K562 (cell line): ENCODE data around the gene MPHOSPH9. TPM values are rescaled to one million over a fixed set of nuclear protein-coding genes. Genes with fewer than 3 reads are reported as not detected.

Experiments used
- ATAC-seq: fragments of 200-7000 bp; cut with Tn5 transposase; 3 replicates; pipeline ENCODE4 v1.9.1; 2020; ENCODE audit warnings: moderate library complexity
- BruUV-seq: library from RNA; stranded (reverse); fragments of 400-500 nt; replicated peaks from 2 replicates; lab custom pipeline; 2021; lab: Mats Ljungman, UMichigan
- CTCF ChIA-PET: fragments of 300-600 bp; formaldehyde crosslinking; extraction: SDS; loops from one replicate; lab custom pipeline; 2021; ENCODE audit warnings: low intra/inter-chr PET ratio; lab: Yijun Ruan, JAX
- POLR2A ChIA-PET: fragments of 300-600, 350-650 bp; sonication (Branson Sonifier 250); formaldehyde crosslinking; extraction: SDS; loops from one replicate; lab custom pipeline; 2021; ENCODE audit warnings: antibody characterized with exemption, inconsistent platforms; lab: Yijun Ruan, JAX
- DNase-seq, 4 experiments: peaks; one replicate each; pipeline versions ENCODE4 v3.0.0 to v3.0.0-alpha.2; 2011 to 2018; ENCODE audit warnings: low spot score in 3 of 4, mixed read lengths in 3 of 4; ENCODE audit errors: extremely low read depth in 1 of 4
- FAIRE-seq: peaks from 2 replicates; lab custom pipeline; 2011; peaks lifted over from hg19 to GRCh38; lab: Jason Lieb, UNC
- H2AFZ ChIP-seq: 2 replicates; pipeline ENCODE4 v1.6.0; 2011; ENCODE audit warnings: low read depth, low read length, control low read depth, inconsistent platforms
- H3K27ac ChIP-seq: fragments of 200-600 bp; 3 replicates; pipeline ENCODE4 v1.8.0; 2011; ENCODE audit warnings: low read depth, mild to moderate bottlenecking, control low read depth, inconsistent platforms, low read length, moderate library complexity, mixed read lengths; ENCODE audit errors: extremely low read depth
- H3K27me3 ChIP-seq, 2 experiments: fragments of 300-600 bp in 1 of 2; 2 replicates in 1 of 2; 3 replicates in 1 of 2; pipeline versions ENCODE4 v1.6.0 to v1.8.0; 2011; ENCODE audit warnings: inconsistent platforms in 2 of 2, low read length in 2 of 2, mild to moderate bottlenecking in 1 of 2, mixed read lengths in 1 of 2, moderate library complexity in 1 of 2; ENCODE audit not compliant: control insufficient read depth in 2 of 2, insufficient read depth in 2 of 2
- H3K36me3 ChIP-seq: fragments of 300-600 bp; 3 replicates; pipeline ENCODE4 v1.8.0; 2011; ENCODE audit warnings: mild to moderate bottlenecking, low read length, inconsistent platforms; ENCODE audit not compliant: control insufficient read depth, insufficient read depth
- H3K4me1 ChIP-seq, 2 experiments: fragments of 200-600 bp in 1 of 2; replicated peaks in 1 of 2; 2 replicates in 1 of 2; 3 replicates in 1 of 2; pipeline versions ENCODE4 v1.5.1 to v1.8.0; 2011; ENCODE audit warnings: inconsistent platforms in 2 of 2, low read length in 2 of 2, mild to moderate bottlenecking in 1 of 2, mixed read lengths in 1 of 2, moderate library complexity in 1 of 2; ENCODE audit not compliant: control insufficient read depth in 2 of 2, insufficient read depth in 2 of 2
- H3K4me2 ChIP-seq: 2 replicates; pipeline ENCODE4 v1.6.1; 2011; ENCODE audit warnings: low read length, control low read depth, inconsistent platforms, mixed read lengths; ENCODE audit not compliant: insufficient read depth
- H3K4me3 ChIP-seq: fragments of 200-600 bp; sonication (generic), shearing (Covaris generic); 2 replicates; pipeline ENCODE4 v1.5.1; 2016; ENCODE audit warnings: control low read depth, inconsistent platforms
- H3K79me2 ChIP-seq: fragments of 200-600 bp; 3 replicates; pipeline ENCODE4 v1.8.0; 2011; ENCODE audit warnings: low read length, inconsistent platforms; ENCODE audit not compliant: control insufficient read depth, insufficient read depth
- H3K9ac ChIP-seq, 2 experiments: 2 replicates each; pipeline versions ENCODE4 v1.6.0 to v1.6.1; 2011; ENCODE audit warnings: low read depth in 2 of 2, low read length in 2 of 2, control low read depth in 1 of 2, inconsistent platforms in 1 of 2, mild to moderate bottlenecking in 1 of 2, mixed read lengths in 1 of 2; ENCODE audit not compliant: insufficient read depth in 1 of 2
- H3K9me1 ChIP-seq: one replicate; pipeline ENCODE4 v1.6.0; 2011; ENCODE audit warnings: inconsistent platforms, mild to moderate bottlenecking, low read length, moderate library complexity; ENCODE audit not compliant: control insufficient read depth, insufficient read depth
- H3K9me3 ChIP-seq: replicated peaks from 2 replicates; pipeline ENCODE4 v1.5.1; 2011; ENCODE audit warnings: low read depth, low read length, inconsistent platforms; ENCODE audit not compliant: control insufficient read depth, insufficient read depth
- H4K20me1 ChIP-seq: replicated peaks from 2 replicates; pipeline ENCODE4 v1.6.1; 2011; ENCODE audit warnings: low read length, inconsistent platforms, mixed read lengths; ENCODE audit not compliant: control insufficient read depth, insufficient read depth
- CHD2 ChIP-seq: IDR thresholded peaks from 2 replicates; pipeline ENCODE4 v1.6.1; 2011; ENCODE audit warnings: low read depth, low read length
- TAF9B ChIP-seq: fragments of 450-650 bp; IDR thresholded peaks from 2 replicates; pipeline ENCODE4 v1.6.1; 2018; ENCODE audit warnings: mild to moderate bottlenecking; ENCODE audit not compliant: partially characterized antibody
- TEAD1 ChIP-seq, 2 experiments: fragments of 450-650 bp in 1 of 2; sonication (generic) in 1 of 2; formaldehyde crosslinking; IDR thresholded peaks; 2 replicates each; pipeline versions ENCODE4 v1.4.0 to v1.8.0; 2020 to 2022; ENCODE audit warnings: mild to moderate bottlenecking in 2 of 2, missing genetic modification reagents in 1 of 2
- YY1 ChIP-seq, 3 experiments: IDR thresholded peaks; 2 replicates each; pipeline ENCODE4 v1.6.1; 2011; ENCODE audit warnings: low read length in 2 of 3, mild to moderate bottlenecking in 2 of 3, moderate library complexity in 2 of 3, borderline replicate concordance in 1 of 3, control low read depth in 1 of 3, low read depth in 1 of 3; ENCODE audit not compliant: insufficient read depth in 3 of 3, insufficient replicate concordance in 2 of 3, control insufficient read depth in 1 of 3, insufficient read length in 1 of 3; ENCODE audit errors: extremely low read depth in 1 of 3
- WGBS: fragments of 100-300 bp; shearing (Covaris generic); methylation state at CpG from one replicate; pipeline ENCODE4 v1.1.6; 2016; ENCODE audit warnings: low coverage, mixed read lengths; ENCODE audit not compliant: insufficient coverage; ENCODE audit errors: missing lambda C conversion rate; 5-methylcytosine and 5-hydroxymethylcytosine counted together
- in situ Hi-C: fragments of 300-500 bp; cut with MboI; formaldehyde crosslinking; loops from 4 replicates; pipeline ENCODE4 v1.15.0; 2018; ENCODE audit warnings: inconsistent platforms, mixed read lengths
- intact Hi-C: fragments of 100-400 bp; cut with micrococcal nuclease; formaldehyde crosslinking; loops from 2 replicates; pipeline ENCODE4 v1.14.2; 2022
- polyA plus RNA-seq, 8 experiments: library from polyadenylated mRNA; depleted of rRNA in 4 of 8; stranded (reverse) in 5 of 8; unstranded in 3 of 8; fragments of >200 nt; fragmentation: Nextera tagmentation in 2 of 8; fragmentation: Illumina TruSeq in 1 of 8; extraction: Ambion mirVana in 2 of 8; extraction: Trizol in 1 of 8; gene quantifications; 2 replicates each; pipeline versions ENCODE4 v1.2.1 to v1.2.3, GENCODE V29; 2011 to 2014; ENCODE audit warnings: inconsistent platforms in 1 of 8, missing spikeins in 1 of 8
- total RNA-seq, 7 experiments: library from RNA; depleted of rRNA in 6 of 7; stranded (reverse); fragments of >200 nt in 6 of 7; fragmentation: Illumina TruSeq in 2 of 7; extraction: Trizol in 2 of 7; gene quantifications; 2 replicates each; pipeline versions ENCODE4 v1.2.1 to v1.2.3, GENCODE V29; 2011 to 2021; ENCODE audit warnings: low replicate concordance in 1 of 7
- TF ChIP-seq, protein P1 (sequence below), 2 experiments: fragments of 450-650 bp; formaldehyde crosslinking in 1 of 2; IDR thresholded peaks; 2 replicates each; pipeline versions ENCODE4 v1.4.0 to v1.6.1; 2014 to 2020; ENCODE audit warnings: mild to moderate bottlenecking in 2 of 2, borderline replicate concordance in 1 of 2, low read depth in 1 of 2
- TF ChIP-seq, protein P2 (sequence below): fragments of 250-450 bp; sonication (Bioruptor Pico); IDR thresholded peaks from 2 replicates; pipeline ENCODE4 v1.4.0; 2020; ENCODE audit warnings: mild to moderate bottlenecking, moderate library complexity

Gene MPHOSPH9
- total and polyA plus RNA-seq, 9 of the 15 experiments (the other 6 are each of a cell fraction or from before 2014, with no cell fraction given) = 14.2 to 103 (median 54.5) TPM

DNA sequence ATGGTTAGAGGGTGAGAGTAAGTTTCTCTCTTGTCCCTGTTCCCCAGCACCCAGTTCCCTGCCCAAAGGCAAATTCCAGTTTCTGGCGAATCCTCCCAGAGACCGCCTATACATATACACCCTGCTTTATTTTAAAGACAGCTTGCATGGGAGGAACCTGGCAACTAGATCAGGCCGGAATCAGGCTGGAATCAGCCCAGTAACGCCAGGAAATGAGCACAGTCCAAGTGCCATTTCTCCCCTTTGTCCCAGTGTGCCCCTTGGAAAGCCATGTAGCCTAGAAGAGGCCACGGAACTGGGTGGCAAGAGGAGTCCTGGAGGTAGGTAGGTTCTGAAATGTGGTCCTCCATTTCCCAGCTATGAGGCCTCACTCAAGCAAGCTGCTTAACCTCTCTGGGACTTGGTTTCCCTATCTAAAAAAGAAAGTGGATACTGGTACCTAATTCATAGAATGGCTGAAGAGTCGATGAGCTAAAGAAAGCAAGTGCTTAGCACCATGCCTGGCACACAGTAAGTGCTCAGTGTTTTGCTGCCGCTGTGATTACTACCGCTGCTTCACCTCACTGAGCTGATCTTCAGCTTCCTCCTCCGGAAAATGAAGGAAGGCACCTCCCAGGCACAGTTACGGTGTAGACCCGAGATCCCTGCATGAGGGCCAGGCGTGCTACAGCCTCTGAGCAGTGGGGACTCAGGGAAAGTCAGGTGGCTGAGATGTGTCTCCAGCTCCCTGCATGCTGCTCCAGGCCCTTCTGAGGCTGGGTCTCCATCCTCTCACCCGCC, 118.4 kb downstream of the MPHOSPH9 start:
- H3K4me1 ChIP-seq = peaks cover 13% of the 10 kb centered on the region in 2 experiments; a peak in 3 of 5 replicates
- CTCF ChIA-PET = no interaction called here
- intact Hi-C loops = no loop called here

More for the DNA sequence above, 118.4 kb downstream of the MPHOSPH9 start:
- H3K4me3 ChIP-seq = no peak overlapping the region
- WGBS = 66% methylated on average over 13 of the region's 13 CpGs
- no peak for FAIRE-seq
- no peak for DNase-seq
- no peaks in the 10 kb centered on the region for H3K79me2 ChIP-seq
- POLR2A ChIA-PET = interaction anchor here (0.6 kb wide), 1 partner anchor 83 kb away, joined by 3 read pairs; no protein-coding TSS in a partner anchor
- no peaks in the 10 kb centered on the region for H3K9me3 ChIP-seq
- H3K36me3 ChIP-seq = no peaks in the 10 kb centered on the region; the same call in 2 of the 3 replicates
- H3K27ac ChIP-seq = no peak overlapping the region
- no peak for ATAC-seq
- H3K27me3 ChIP-seq = no peaks in the 10 kb centered on the region
- peak overlapping the region in 1 of 2 experiments; percentile 50; a peak in 2 of 4 replicates for H3K9ac ChIP-seq
- H4K20me1 ChIP-seq = 0 out of 2 replicates have a peak, but pooled peaks cover 3% of the 10 kb centered on the region
- no peak overlapping the region for H2AFZ ChIP-seq
- H3K4me2 ChIP-seq = no peak overlapping the region
- H3K9me1 ChIP-seq = no peaks in the 10 kb centered on the region
- no TSS peak for BruUV-seq
- in situ Hi-C loops = no loop called here
- TF ChIP-seq TEAD1 (CRISPR knock-in tag; IDR thresholded peaks at IDR 0.05) = no peak
- no peak for TF ChIP-seq TAF9B
- no peak for TF ChIP-seq YY1 (IDR thresholded peaks at IDR 0.05; ENCODE audit: borderline replicate concordance in 1 of 3, control insufficient read depth in 1 of 3, extremely low read depth in 1 of 3, insufficient read depth in 3 of 3, insufficient read length in 1 of 3, insufficient replicate concordance in 2 of 3, low read depth in 1 of 3, low read length in 2 of 3)
- TF ChIP-seq, protein P1, sequence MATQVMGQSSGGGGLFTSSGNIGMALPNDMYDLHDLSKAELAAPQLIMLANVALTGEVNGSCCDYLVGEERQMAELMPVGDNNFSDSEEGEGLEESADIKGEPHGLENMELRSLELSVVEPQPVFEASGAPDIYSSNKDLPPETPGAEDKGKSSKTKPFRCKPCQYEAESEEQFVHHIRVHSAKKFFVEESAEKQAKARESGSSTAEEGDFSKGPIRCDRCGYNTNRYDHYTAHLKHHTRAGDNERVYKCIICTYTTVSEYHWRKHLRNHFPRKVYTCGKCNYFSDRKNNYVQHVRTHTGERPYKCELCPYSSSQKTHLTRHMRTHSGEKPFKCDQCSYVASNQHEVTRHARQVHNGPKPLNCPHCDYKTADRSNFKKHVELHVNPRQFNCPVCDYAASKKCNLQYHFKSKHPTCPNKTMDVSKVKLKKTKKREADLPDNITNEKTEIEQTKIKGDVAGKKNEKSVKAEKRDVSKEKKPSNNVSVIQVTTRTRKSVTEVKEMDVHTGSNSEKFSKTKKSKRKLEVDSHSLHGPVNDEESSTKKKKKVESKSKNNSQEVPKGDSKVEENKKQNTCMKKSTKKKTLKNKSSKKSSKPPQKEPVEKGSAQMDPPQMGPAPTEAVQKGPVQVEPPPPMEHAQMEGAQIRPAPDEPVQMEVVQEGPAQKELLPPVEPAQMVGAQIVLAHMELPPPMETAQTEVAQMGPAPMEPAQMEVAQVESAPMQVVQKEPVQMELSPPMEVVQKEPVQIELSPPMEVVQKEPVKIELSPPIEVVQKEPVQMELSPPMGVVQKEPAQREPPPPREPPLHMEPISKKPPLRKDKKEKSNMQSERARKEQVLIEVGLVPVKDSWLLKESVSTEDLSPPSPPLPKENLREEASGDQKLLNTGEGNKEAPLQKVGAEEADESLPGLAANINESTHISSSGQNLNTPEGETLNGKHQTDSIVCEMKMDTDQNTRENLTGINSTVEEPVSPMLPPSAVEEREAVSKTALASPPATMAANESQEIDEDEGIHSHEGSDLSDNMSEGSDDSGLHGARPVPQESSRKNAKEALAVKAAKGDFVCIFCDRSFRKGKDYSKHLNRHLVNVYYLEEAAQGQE (IDR thresholded peaks at IDR 0.05; ENCODE audit: borderline replicate concordance) = no peak
- TF ChIP-seq, protein P1 (CRISPR knock-in tag; IDR thresholded peaks at IDR 0.05; ENCODE audit: low read depth) = no peak
- no peak for TF ChIP-seq CHD2
- TF ChIP-seq, protein P2, sequence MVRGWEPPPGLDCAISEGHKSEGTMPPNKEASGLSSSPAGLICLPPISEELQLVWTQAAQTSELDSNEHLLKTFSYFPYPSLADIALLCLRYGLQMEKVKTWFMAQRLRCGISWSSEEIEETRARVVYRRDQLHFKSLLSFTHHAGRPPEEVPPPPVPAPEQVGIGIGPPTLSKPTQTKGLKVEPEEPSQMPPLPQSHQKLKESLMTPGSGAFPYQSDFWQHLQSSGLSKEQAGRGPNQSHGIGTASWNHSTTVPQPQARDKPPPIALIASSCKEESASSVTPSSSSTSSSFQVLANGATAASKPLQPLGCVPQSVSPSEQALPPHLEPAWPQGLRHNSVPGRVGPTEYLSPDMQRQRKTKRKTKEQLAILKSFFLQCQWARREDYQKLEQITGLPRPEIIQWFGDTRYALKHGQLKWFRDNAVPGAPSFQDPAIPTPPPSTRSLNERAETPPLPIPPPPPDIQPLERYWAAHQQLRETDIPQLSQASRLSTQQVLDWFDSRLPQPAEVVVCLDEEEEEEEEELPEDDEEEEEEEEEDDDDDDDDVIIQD (CRISPR knock-in tag) = no peak
